AG04450 (cell line): ENCODE data around the gene DNM1. TPM values are rescaled to one million over a fixed set of nuclear protein-coding genes. Genes with fewer than 3 reads are reported as not detected.

Experiments
- CTCF ChIA-PET: fragments of 300-600, 350-600 bp; formaldehyde crosslinking; extraction: SDS; loops from one replicate; lab custom pipeline; 2022; ENCODE audit warnings: antibody characterized with exemption, inconsistent platforms; lab: Charles Lee
- POLR2A ChIA-PET: fragments of 350-600 bp; formaldehyde crosslinking; extraction: SDS; loops from one replicate; lab custom pipeline; 2021; ENCODE audit warnings: antibody characterized with exemption, inconsistent platforms; lab: Yijun Ruan, JAX
- DNase-seq: peaks from one replicate; pipeline ENCODE4 v3.0.0-alpha.2; 2011; ENCODE audit warnings: low read depth, low spot score
- H3K27ac ChIP-seq: one replicate; pipeline ENCODE4 v1.5.1; 2012; ENCODE audit warnings: low read depth, low read length, control low read depth
- H3K27me3 ChIP-seq: one replicate; pipeline ENCODE4 v1.6.0; 2012; ENCODE audit warnings: low read length; ENCODE audit not compliant: control insufficient read depth, insufficient read depth
- H3K4me3 ChIP-seq: 2 replicates; pipeline ENCODE4 v1.5.1; 2011; ENCODE audit warnings: mild to moderate bottlenecking, low read depth, low read length, control low read depth
- H3K9me3 ChIP-seq: 2 replicates; pipeline ENCODE4 v1.5.1; 2012; ENCODE audit warnings: low read length; ENCODE audit not compliant: control insufficient read depth, insufficient read depth
- polyA plus RNA-seq: library from polyadenylated mRNA; depleted of rRNA; stranded (reverse); fragments of >200 nt; gene quantifications from 2 replicates; pipeline ENCODE4 v1.2.3, GENCODE V29; 2011
- TF ChIP-seq, protein P1 (sequence below): IDR thresholded peaks from 2 replicates; pipeline ENCODE4 v1.5.1; 2011; ENCODE audit warnings: low read depth, low read length, control low read depth, inconsistent platforms

The DNM1 gene
- polyA plus RNA-seq, 1 experiment: 12.0 TPM

DNA sequence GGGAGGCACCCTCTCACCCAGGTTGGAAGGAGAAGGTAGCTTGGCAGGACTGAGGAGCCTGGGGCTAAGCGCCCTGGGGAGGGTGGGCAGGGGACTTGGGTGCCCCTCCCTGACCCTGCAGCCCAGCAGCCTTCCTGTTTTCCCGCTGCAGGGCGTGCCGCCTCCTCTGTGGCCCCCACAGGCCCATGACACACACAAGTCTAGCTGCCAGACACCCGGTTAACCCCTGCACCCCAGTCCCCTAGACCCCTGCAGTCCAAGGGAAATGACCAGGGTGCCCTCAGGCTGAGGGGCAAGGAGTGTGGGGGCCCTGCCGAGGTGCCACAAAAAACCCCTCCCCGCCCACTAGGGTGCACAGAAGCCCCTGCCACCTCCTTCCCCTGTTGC is 39.6 kb downstream of the DNM1 start:
- POLR2A ChIA-PET: interaction anchor here (0.9 kb wide), 1 partner anchor 21 kb away, joined by 3 read pairs; no protein-coding TSS in a partner anchor
- TF ChIP-seq, protein P1, sequence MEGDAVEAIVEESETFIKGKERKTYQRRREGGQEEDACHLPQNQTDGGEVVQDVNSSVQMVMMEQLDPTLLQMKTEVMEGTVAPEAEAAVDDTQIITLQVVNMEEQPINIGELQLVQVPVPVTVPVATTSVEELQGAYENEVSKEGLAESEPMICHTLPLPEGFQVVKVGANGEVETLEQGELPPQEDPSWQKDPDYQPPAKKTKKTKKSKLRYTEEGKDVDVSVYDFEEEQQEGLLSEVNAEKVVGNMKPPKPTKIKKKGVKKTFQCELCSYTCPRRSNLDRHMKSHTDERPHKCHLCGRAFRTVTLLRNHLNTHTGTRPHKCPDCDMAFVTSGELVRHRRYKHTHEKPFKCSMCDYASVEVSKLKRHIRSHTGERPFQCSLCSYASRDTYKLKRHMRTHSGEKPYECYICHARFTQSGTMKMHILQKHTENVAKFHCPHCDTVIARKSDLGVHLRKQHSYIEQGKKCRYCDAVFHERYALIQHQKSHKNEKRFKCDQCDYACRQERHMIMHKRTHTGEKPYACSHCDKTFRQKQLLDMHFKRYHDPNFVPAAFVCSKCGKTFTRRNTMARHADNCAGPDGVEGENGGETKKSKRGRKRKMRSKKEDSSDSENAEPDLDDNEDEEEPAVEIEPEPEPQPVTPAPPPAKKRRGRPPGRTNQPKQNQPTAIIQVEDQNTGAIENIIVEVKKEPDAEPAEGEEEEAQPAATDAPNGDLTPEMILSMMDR: no peak
- Histone ChIP-seq H3K4me3 (no peak overlapping the region), H3K9me3 (no peaks in the 10 kb centered on the region), H3K27ac (no peak overlapping the region), H3K27me3 (no peaks in the 10 kb centered on the region)
- no peak for DNase-seq
- CTCF ChIA-PET: no interaction called here

DNA sequence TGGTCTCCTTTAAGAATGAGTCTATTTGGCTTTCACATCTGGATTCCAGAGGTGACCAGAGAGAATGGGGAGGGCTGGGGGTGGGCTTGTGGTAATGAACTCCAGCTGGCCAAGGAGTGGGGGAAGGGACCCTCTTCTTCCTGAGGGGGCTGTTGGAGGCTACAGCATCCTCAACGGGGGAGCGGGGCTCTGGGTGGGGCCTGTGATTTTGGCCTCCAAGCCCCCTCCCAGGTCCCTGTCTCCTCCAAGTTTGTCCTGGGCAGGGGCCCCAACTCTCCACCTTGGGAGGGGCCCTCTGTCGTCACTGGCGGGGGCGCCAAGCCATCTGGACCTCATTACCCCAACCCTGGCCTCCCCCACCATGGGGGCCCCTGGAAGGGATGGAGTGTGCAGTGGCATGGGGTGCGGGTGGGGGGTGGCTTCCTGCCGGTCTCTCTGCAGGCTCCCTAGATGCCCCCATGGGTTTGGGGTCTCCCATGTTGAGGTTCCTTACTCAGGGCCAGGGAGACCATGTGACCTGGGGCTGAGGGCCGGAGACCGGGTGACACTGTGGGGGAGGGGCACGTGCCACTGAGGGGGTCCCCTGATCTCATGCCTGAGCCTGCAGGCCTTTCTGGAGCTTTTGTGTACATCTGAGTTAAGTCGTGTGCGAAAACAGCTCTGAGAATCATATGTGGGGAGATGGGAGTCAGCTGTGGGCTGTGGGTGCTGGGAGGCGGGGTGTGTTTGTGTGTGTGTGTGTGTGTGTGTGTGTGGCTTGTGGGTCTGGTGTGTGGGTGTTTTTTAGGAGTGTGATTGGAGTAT is 40.2 kb downstream of the DNM1 start:
- H3K4me3 ChIP-seq: peak overlapping the region; percentile 72

DNA sequence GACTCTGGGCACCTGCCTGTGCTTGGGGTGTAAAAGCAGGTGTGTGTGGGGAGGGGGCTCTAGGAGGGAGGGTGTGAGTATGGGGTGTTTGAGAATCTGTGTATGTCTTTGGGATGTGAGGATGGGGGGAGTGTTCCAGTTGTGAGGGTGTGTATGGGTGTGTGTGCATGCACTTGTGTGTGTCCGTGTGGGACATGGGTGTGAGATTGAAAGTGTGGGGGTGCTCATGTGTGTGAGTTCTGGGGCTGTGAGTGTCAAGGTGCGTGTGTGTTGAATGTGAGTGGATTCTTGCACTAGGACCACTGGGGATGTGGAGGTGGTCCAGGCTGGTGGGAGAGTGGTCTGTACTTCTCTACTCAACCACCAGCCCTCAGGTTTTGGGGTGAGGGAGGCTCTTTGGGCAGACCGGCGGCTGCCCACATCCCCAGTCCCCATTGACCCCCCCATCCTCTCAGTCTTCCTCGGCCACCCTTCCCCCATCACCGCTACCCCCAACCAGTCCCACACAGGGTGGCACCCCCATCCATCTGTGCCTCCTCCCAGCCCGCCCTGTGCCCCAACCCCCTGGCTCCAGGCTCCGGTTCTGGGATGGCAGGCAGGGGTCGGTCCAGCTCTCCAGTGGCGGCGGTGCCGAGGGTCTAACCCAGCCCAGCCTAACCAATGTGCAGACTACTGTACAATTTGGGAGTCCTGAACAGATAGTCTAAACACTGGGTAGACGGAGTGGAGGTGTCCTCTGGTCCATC is 41.1 kb downstream of the DNM1 start:
- DNase-seq: no peak
- H3K27ac ChIP-seq: peak overlapping the region; percentile 89
- CTCF ChIA-PET: no interaction called here

More for the DNA sequence above, 40.2 kb downstream of the DNM1 start:
- CTCF ChIA-PET: no interaction called here
- TF ChIP-seq, protein P1: no peak
- no peaks in the 10 kb centered on the region for H3K27me3 ChIP-seq
- H3K27ac ChIP-seq: peak overlapping the region; percentile 31
- no peaks in the 10 kb centered on the region for H3K9me3 ChIP-seq
- POLR2A ChIA-PET: interaction anchor here (0.7 to 1.0 kb wide), 4 partner anchors 10 to 782 kb away, joined by 3 to 6 read pairs (median 4); no protein-coding TSS in a partner anchor
- peak; percentile 16 for DNase-seq

DNA sequence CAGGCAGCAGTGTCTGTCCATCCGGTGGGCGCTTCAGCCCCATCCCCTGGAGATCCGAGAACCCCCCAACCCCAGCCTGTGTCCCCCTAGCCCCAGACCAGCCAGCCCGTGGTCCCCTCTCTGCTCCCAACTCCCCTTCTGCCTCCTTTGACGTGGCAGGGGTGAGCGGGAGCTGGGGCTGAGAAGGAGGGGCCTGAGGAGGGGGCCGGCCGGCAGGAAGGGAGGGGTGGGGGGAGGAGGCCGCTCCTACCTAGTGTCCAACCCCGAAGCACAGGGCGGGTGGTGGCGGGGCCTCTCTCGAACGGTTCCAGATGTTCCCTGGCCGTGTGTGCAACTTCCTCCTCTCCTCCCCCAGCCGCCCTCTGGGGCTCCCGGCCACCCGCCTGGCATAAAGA is 41.7 kb downstream of the DNM1 start:
- ChIA-PET POLR2A (interaction anchor here (0.6 to 2.4 kb wide), 17 partner anchors 10 to 1517 kb away, joined by 3 to 12 read pairs (median 4); partner anchors contain the start of genes BBLN, GOLGA2 and SWI5), CTCF (interaction anchor here (0.6 kb wide), 1 partner anchor 19 kb away, joined by 5 read pairs; no protein-coding TSS in a partner anchor)
- no peaks in the 10 kb centered on the region for H3K27me3 ChIP-seq
- DNase-seq: peak; percentile 83
- peak overlapping the region; percentile 89 for H3K27ac ChIP-seq
- TF ChIP-seq, protein P1: no peak
- H3K4me3 ChIP-seq: peak overlapping the region; percentile 72
- H3K9me3 ChIP-seq: peaks cover under 1% of the 10 kb centered on the region; the same call in 1 of the 2 replicates

More for the DNA sequence above, 41.1 kb downstream of the DNM1 start:
- no peaks in the 10 kb centered on the region for H3K9me3 ChIP-seq
- peak overlapping the region; percentile 72 for H3K4me3 ChIP-seq
- POLR2A ChIA-PET: interaction anchor here (0.6 to 2.4 kb wide), 9 partner anchors 9 to 1246 kb away, joined by 3 to 11 read pairs (median 6); no protein-coding TSS in a partner anchor
- TF ChIP-seq, protein P1: no peak
- H3K27me3 ChIP-seq: no peaks in the 10 kb centered on the region
